ENCODE data around the gene FRMD4B.

The FRMD4B gene

DNA sequence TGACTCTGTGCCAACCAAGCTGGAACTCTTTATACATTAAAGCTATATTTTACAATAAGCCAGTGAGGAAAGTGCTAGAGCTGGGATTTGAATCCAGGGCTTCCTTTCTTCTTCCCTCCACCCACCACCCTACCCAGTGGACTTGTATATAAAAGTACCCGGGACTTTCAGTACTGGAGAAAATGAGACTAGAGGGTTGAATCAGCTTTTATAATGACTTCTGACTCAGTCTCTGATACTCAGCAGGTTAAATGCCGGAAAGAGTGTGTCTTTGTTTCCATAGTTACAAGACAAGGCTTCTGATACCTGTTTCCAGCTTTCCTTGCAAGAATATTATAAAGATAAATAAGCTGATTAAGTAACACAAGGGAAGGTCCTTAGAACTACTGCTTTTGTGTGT, 80.9 kb downstream of the FRMD4B start:
- H3K4me1 Mint-ChIP-seq (ENCODE audit: low read depth) = peaks cover 22% of the 10 kb centered on the region
- no peak overlapping the region for H3K4me3 Mint-ChIP-seq
- H3K27me3 Mint-ChIP-seq = no peaks in the 10 kb centered on the region
- no peaks in the 10 kb centered on the region for H3K9me3 Mint-ChIP-seq (ENCODE audit: low read depth)
- no peaks in the 10 kb centered on the region for H3K36me3 Mint-ChIP-seq
- H3K27ac Mint-ChIP-seq = no peak overlapping the region

- H3K4me3 Mint-ChIP-seq = no peak overlapping the region
- no peak overlapping the region for H3K27ac Mint-ChIP-seq
- H3K4me1 Mint-ChIP-seq (ENCODE audit: low read depth) = peaks cover 22% of the 10 kb centered on the region
- no peaks in the 10 kb centered on the region for H3K27me3 Mint-ChIP-seq
- no peaks in the 10 kb centered on the region for H3K36me3 Mint-ChIP-seq
- H3K9me3 Mint-ChIP-seq (ENCODE audit: low read depth) = no peaks in the 10 kb centered on the region
Measured at GRCh38 chr3:69304396-69304795, 81.5 kb downstream of the FRMD4B start.

- Mint-ChIP-seq H3K4me1 (ENCODE audit: low read depth) (peaks cover 9% of the 10 kb centered on the region), H3K4me3 (no peak overlapping the region), H3K36me3 (no peaks in the 10 kb centered on the region), H3K9me3 (ENCODE audit: low read depth) (no peaks in the 10 kb centered on the region), H3K27me3 (no peaks in the 10 kb centered on the region), H3K27ac (no peak overlapping the region)
Measured at GRCh38 chr3:69300296-69300695, 85.6 kb downstream of the FRMD4B start.

DNA sequence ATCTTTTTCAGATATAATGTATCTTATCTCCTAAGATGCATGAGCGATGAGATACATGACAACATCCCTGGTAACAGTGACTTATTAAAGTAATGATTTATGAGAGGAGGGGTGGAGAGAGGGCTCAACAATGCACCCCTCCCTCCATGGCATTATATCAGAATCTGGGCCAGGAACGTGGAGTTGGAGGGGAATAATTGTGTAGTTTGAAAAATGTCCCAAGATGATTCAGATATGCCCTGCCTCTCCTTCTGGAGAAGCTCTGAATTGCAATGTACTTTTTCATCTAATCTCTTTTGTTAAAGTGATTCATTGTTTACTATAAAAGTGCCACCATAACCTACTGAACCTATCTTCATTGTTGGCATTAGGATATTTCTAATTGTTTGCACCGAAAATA, 86.5 kb downstream of the FRMD4B start:
- Mint-ChIP-seq H3K27ac (no peak overlapping the region), H3K9me3 (ENCODE audit: low read depth) (no peaks in the 10 kb centered on the region), H3K36me3 (no peaks in the 10 kb centered on the region), H3K4me1 (ENCODE audit: low read depth) (no peaks in the 10 kb centered on the region), H3K4me3 (no peak overlapping the region), H3K27me3 (no peaks in the 10 kb centered on the region)

DNA sequence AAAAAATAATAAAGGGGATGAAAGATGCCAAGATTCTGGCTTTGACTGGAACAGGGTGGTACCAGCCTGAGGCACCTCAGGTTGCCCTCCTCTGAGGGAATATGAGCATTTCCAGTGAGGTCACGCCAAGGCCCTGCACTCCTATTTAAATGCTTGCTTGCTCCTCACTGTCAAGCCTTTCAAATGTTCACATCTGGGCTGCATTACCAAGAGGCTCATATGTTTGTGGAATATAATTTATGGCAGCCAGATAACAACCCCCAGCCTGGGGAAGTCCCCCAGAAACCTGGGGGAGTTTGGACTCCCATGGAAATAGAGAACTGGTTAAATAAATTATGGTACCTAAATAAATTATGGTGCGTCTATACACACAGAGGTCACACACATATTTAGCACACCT, 88.4 kb downstream of the FRMD4B start:
- H3K4me3 Mint-ChIP-seq = no peak overlapping the region
- H3K36me3 Mint-ChIP-seq = no peaks in the 10 kb centered on the region
- no peaks in the 10 kb centered on the region for H3K4me1 Mint-ChIP-seq (ENCODE audit: low read depth)
- no peaks in the 10 kb centered on the region for H3K9me3 Mint-ChIP-seq (ENCODE audit: low read depth)
- H3K27me3 Mint-ChIP-seq = no peaks in the 10 kb centered on the region
- no peak overlapping the region for H3K27ac Mint-ChIP-seq

- H3K4me1 Mint-ChIP-seq (ENCODE audit: low read depth) = no peaks in the 10 kb centered on the region
- no peaks in the 10 kb centered on the region for H3K9me3 Mint-ChIP-seq (ENCODE audit: low read depth)
- H3K36me3 Mint-ChIP-seq = no peaks in the 10 kb centered on the region
- H3K27me3 Mint-ChIP-seq = no peaks in the 10 kb centered on the region
- H3K27ac Mint-ChIP-seq = no peak overlapping the region
- no peak overlapping the region for H3K4me3 Mint-ChIP-seq
Measured at GRCh38 chr3:69296995-69297394, 88.9 kb downstream of the FRMD4B start.

DNA sequence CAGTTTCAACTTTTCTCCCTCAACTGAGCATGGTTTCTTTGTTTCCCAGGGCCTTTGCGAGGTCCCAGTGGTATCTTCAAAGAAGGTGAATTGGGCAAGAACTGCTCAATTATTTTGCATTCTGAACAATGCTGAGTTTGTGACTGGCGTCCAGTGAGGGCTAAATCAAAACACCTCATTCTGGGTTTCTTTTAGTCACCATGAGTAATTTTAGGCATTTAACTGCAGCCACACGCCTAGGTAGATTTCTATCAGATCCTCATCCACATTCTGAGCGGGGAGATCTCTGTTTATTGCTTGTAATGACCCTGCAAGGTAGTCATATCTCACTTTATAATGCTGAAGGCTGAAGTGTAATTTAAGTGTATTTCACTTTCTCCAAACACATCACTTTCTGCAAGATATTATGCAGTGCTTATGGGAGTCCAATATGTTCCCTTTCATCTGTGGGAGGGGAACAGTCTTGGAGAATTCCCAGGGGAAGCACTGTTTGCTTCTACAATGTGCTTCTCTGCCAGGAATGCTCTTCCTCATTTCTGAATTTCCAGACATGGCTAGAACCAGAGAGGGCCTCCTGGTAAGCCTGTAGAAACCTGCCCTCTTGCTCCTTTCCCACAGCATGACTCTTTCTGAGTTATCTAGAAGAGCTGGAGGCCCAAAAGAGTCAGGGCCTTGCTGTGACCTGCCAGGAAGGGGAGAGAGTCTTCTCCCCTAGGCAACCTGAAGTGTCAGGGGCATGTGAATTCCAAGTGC, 91.7 kb downstream of the FRMD4B start:
- H3K27me3 Mint-ChIP-seq = no peaks in the 10 kb centered on the region
- no peak overlapping the region for H3K4me3 Mint-ChIP-seq
- H3K27ac Mint-ChIP-seq = no peak overlapping the region
- no peaks in the 10 kb centered on the region for H3K36me3 Mint-ChIP-seq
- no peaks in the 10 kb centered on the region for H3K9me3 Mint-ChIP-seq (ENCODE audit: low read depth)
- peaks cover 1% of the 10 kb centered on the region for H3K4me1 Mint-ChIP-seq (ENCODE audit: low read depth)

DNA sequence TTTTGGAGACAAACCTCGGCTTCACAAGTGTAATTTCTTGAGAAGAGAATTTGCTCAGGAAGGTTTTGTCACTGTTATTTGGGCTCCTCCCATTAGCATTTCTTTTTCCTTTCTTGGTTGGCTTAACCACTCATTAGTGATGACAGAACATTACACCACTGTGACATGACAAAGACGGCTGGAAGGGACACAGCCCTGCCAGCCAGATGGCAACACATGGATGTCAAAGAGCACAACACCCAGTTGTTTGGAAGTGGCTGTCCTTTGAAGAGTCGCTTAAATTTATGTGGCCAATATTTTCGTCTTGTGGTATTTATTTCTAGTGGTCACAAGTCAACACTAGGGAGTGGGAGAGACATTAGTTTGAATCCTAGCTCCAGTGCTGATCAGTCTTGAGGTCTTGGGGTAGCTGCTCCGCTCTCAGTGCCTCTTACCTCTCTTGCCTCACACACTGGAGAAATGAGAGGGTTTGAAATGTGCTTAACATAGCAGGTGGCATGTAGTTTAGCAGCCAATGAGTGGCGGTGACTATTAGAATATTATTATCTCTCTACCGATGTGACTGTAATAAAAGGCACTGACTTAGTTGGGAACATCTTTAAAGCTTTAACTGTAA, 92.8 kb downstream of the FRMD4B start:
- H3K27me3 Mint-ChIP-seq = no peaks in the 10 kb centered on the region
- H3K4me1 Mint-ChIP-seq (ENCODE audit: low read depth) = peaks cover 10% of the 10 kb centered on the region
- H3K9me3 Mint-ChIP-seq (ENCODE audit: low read depth) = no peaks in the 10 kb centered on the region
- no peak overlapping the region for H3K27ac Mint-ChIP-seq
- H3K36me3 Mint-ChIP-seq = no peaks in the 10 kb centered on the region
- H3K4me3 Mint-ChIP-seq = no peak overlapping the region

GRCh38 chr3:69292185-69292584, 93.7 kb downstream of the FRMD4B start:
- H3K4me1 Mint-ChIP-seq (ENCODE audit: low read depth) = peaks cover 10% of the 10 kb centered on the region
- H3K36me3 Mint-ChIP-seq = no peaks in the 10 kb centered on the region
- no peaks in the 10 kb centered on the region for H3K27me3 Mint-ChIP-seq

DNA sequence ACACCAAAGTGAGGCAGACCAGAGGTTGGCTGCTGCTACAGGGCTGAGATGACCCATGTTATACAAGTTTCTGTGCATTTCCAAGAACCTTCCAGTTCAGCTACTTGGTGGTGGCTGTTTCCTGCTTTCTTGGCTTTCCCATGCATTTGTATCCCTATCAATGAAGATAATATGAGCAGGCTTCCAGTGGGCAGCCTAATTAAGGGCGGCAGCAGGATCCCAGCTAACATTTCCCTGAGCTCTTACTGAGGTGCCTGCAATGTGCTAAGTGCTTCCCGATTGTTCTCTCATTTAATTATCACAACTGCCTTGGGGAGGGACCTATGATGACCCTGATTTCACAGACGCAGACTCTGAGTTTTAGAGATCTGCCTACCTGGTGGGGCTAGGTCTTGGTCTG, 95.5 kb downstream of the FRMD4B start:
- no peaks in the 10 kb centered on the region for H3K36me3 Mint-ChIP-seq

More at GRCh38 chr3:69292185-69292584, 93.7 kb downstream of the FRMD4B start:
- Mint-ChIP-seq H3K9me3 (ENCODE audit: low read depth) (no peaks in the 10 kb centered on the region), H3K4me3 (no peak overlapping the region), H3K27ac (no peak overlapping the region)

GRCh38 chr3:69290006-69290405, 95.9 kb downstream of the FRMD4B start:
- H3K27me3 Mint-ChIP-seq = no peaks in the 10 kb centered on the region
- no peaks in the 10 kb centered on the region for H3K36me3 Mint-ChIP-seq
- no peak overlapping the region for H3K4me3 Mint-ChIP-seq
- H3K9me3 Mint-ChIP-seq (ENCODE audit: low read depth) = no peaks in the 10 kb centered on the region
- H3K27ac Mint-ChIP-seq = no peak overlapping the region
- peaks cover 10% of the 10 kb centered on the region for H3K4me1 Mint-ChIP-seq (ENCODE audit: low read depth)

More for the DNA sequence above, 95.5 kb downstream of the FRMD4B start:
- H3K27me3 Mint-ChIP-seq = no peaks in the 10 kb centered on the region
- peaks cover 10% of the 10 kb centered on the region for H3K4me1 Mint-ChIP-seq (ENCODE audit: low read depth)
- no peaks in the 10 kb centered on the region for H3K9me3 Mint-ChIP-seq (ENCODE audit: low read depth)
- no peak overlapping the region for H3K27ac Mint-ChIP-seq
- H3K4me3 Mint-ChIP-seq = no peak overlapping the region

DNA sequence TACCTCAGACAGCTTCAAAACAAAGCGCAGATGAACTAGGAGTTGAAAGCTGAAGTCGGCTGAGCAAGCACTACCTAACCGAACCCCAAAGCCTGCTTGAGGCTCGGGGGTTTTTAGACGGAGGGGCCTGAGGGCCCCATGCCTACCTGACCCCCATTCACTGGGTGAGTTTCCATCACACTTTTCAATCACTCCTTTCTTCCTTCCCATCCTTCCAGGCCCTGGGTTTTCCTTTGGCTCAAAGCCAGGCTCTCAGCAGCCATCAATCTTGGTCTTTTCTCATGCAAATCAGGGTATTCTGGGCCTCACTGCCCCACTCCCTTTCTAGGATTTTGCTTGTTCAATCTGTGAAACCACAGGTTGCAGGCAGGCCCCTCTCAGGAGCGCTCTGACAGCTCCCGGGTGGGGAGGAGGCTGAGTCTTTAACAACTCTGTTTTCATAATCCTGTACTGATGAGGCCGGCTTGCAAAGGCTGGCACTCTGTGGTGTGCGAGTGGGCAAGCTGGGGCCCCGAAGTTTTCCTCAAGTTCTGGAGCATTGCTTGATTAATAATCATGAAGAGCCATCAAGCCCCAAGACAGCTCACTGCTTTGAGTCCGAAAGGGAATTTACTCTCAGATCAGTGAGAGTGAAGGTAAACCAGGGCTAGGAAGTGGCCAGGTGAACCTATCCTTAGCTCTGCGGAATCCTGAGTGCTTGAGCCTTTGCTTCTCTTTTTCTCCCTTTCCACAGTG, 97.6 kb downstream of the FRMD4B start:
- Mint-ChIP-seq H3K27me3 (no peaks in the 10 kb centered on the region), H3K36me3 (no peaks in the 10 kb centered on the region), H3K4me3 (peak overlapping the region; percentile 14), H3K9me3 (ENCODE audit: low read depth) (no peaks in the 10 kb centered on the region), H3K27ac (peak overlapping the region; percentile 54), H3K4me1 (ENCODE audit: low read depth) (peaks cover 11% of the 10 kb centered on the region)

GRCh38 chr3:69283913-69284611, 101.8 kb downstream of the FRMD4B start:
- no peaks in the 10 kb centered on the region for H3K36me3 Mint-ChIP-seq
- no peak overlapping the region for H3K27ac Mint-ChIP-seq
- H3K9me3 Mint-ChIP-seq (ENCODE audit: low read depth) = no peaks in the 10 kb centered on the region
- H3K27me3 Mint-ChIP-seq = no peaks in the 10 kb centered on the region
- peaks cover 26% of the 10 kb centered on the region for H3K4me1 Mint-ChIP-seq (ENCODE audit: low read depth)
- no peak overlapping the region for H3K4me3 Mint-ChIP-seq

DNA sequence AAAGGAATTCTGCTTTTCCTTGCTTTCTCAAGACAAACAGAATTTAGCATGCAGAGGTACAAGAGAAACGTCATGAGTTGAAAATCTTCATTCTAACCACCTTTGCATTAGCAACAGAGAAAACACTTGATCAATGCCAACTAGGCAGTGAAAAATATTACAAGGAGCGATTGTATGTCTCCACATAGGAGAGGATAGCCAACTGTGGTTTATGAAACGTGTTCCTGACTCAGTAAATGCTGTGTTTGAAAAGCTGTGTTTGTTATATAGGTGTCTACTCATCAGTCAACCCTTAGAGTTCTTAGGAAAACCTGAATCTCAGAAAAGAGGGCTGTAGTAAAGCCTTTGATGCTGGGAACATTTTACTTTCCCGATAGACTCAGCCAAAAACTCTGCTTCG, 102.4 kb downstream of the FRMD4B start:
- H3K27me3 Mint-ChIP-seq = no peaks in the 10 kb centered on the region
- no peaks in the 10 kb centered on the region for H3K36me3 Mint-ChIP-seq
- H3K27ac Mint-ChIP-seq = no peak overlapping the region
- H3K4me3 Mint-ChIP-seq = no peak overlapping the region
- H3K9me3 Mint-ChIP-seq (ENCODE audit: low read depth) = no peaks in the 10 kb centered on the region
- peaks cover 22% of the 10 kb centered on the region for H3K4me1 Mint-ChIP-seq (ENCODE audit: low read depth)

- Mint-ChIP-seq H3K4me1 (ENCODE audit: low read depth) (peaks cover 19% of the 10 kb centered on the region), H3K9me3 (ENCODE audit: low read depth) (no peaks in the 10 kb centered on the region), H3K36me3 (no peaks in the 10 kb centered on the region), H3K4me3 (no peak overlapping the region), H3K27me3 (no peaks in the 10 kb centered on the region), H3K27ac (peak overlapping the region; percentile 68)
Measured at GRCh38 chr3:69282181-69282580, 103.7 kb downstream of the FRMD4B start.
